Thyroid gland (tissue), 4 donors: ENCODE results near the gene FTSJ1.

Source experiments
- CTCF ChIP-seq, 6 experiments: fragments of 200-600 bp in 3 of 6; fragments of 450-650 bp in 3 of 6; sonication (generic) in 3 of 6; IDR thresholded peaks; one replicate each; pipeline ENCODE4 v1.5.1; 2016 to 2019; ENCODE audit warnings: antibody characterized with exemption in 6 of 6, mild to moderate bottlenecking in 2 of 6, inconsistent platforms in 1 of 6, moderate library complexity in 1 of 6
- POLR2A ChIP-seq, 2 donors: fragments of 450-650 bp; IDR thresholded peaks; one replicate each; pipeline ENCODE4 v1.6.1; 2017; ENCODE audit warnings: antibody characterized with exemption in 2 of 2, mild to moderate bottlenecking in 2 of 2, moderate library complexity in 1 of 2

GRCh38 chrX:48487362-48487798 is 11.4 kb downstream of the FTSJ1 start:
- TF ChIP-seq CTCF (IDR thresholded peaks at IDR 0.05) (no peak), POLR2A (IDR thresholded peaks at IDR 0.05) (no peak)
